Activated CD4-positive, CD25-positive, alpha-beta regulatory T cell treated with anti-CD3 and anti-CD28 coated beads, Interleukin-2, amount 50 U/mL, for 24 hours (primary cell): ENCODE data around the gene EZR.

Experiments
- ATAC-seq, 2 donors: fragments of 150-1000 bp; cut with Tn5 transposase; one replicate each; pipeline ENCODE4 v1.10.0; 2021; ENCODE audit warnings: mild to moderate bottlenecking in 1 of 2, moderate library complexity in 1 of 2

Gene EZR

GRCh38 chr6:158717341-158718330, 101.5 kb downstream of the EZR start:
- peak; percentile 25 to 47 for ATAC-seq
